OCI-LY1 (cell line): Measurements from ENCODE around the gene CNTN5.

Experiments
- H2AFZ ChIP-seq: fragments of 200-600 bp; sonication (generic), shearing (Covaris generic); 2 replicates; pipeline ENCODE4 v1.6.0; 2014; ENCODE audit warnings: antibody characterized with exemption, mild to moderate bottlenecking, low read length
- H3F3A ChIP-seq: fragments of 200-600 bp; sonication (generic), shearing (Covaris generic); 2 replicates; pipeline ENCODE4 v1.6.0; 2014; ENCODE audit warnings: mild to moderate bottlenecking, antibody characterized with exemption, low read length, moderate library complexity; ENCODE audit not compliant: insufficient read depth
- H3K27ac ChIP-seq: fragments of 200-600 bp; sonication (generic); 2 replicates; pipeline ENCODE4 v1.5.1; 2014; ENCODE audit warnings: low read length, mixed run types, mild to moderate bottlenecking, low read depth; ENCODE audit not compliant: poor library complexity, severe bottlenecking
- H3K27me3 ChIP-seq: fragments of 200-600 bp; sonication (generic); 2 replicates; pipeline ENCODE4 v1.6.0; 2014; ENCODE audit warnings: antibody characterized with exemption, mild to moderate bottlenecking, low read length, moderate library complexity; ENCODE audit not compliant: insufficient read depth
- H3K36me3 ChIP-seq: fragments of 200-600 bp; sonication (generic); 2 replicates; pipeline ENCODE4 v1.6.1; 2014; ENCODE audit warnings: mild to moderate bottlenecking, antibody characterized with exemption, low read length, moderate library complexity, mixed read lengths; ENCODE audit not compliant: insufficient read depth
- H3K4me1 ChIP-seq: fragments of 200-600 bp; sonication (generic); 2 replicates; pipeline ENCODE4 v1.5.1; 2014; ENCODE audit warnings: mild to moderate bottlenecking, low read length, moderate library complexity; ENCODE audit not compliant: insufficient read depth, severe bottlenecking
- H3K4me2 ChIP-seq: fragments of 200-600 bp; sonication (generic), shearing (Covaris generic); 2 replicates; pipeline ENCODE4 v1.6.1; 2014; ENCODE audit warnings: low read length
- H3K4me3 ChIP-seq: fragments of 200-600 bp; sonication (generic); 2 replicates; pipeline ENCODE4 v1.5.1; 2014; ENCODE audit warnings: low read length, low read depth, mild to moderate bottlenecking, mixed read lengths; ENCODE audit not compliant: poor library complexity, severe bottlenecking
- H3K79me2 ChIP-seq: fragments of 200-600 bp; shearing (Covaris generic); 2 replicates; pipeline ENCODE4 v1.6.1; 2016; ENCODE audit warnings: mixed run types, low read length, mixed read lengths; ENCODE audit not compliant: insufficient read depth
- H3K9ac ChIP-seq: fragments of 200-600 bp; sonication (generic), shearing (Covaris generic); 2 replicates; pipeline ENCODE4 v1.6.1; 2014; ENCODE audit warnings: mild to moderate bottlenecking, low read length, mixed read lengths
- H3K9me2 ChIP-seq: fragments of 200-600 bp; sonication (generic), shearing (Covaris generic); 2 replicates; pipeline ENCODE4 v1.6.1; 2014; ENCODE audit warnings: low read depth, mild to moderate bottlenecking, low read length, mixed read lengths
- H3K9me3 ChIP-seq: fragments of 200-600 bp; shearing (Covaris generic); 2 replicates; pipeline ENCODE4 v1.6.1; 2014; ENCODE audit warnings: low read length, mixed read lengths
- H4K20me1 ChIP-seq: fragments of 200-600 bp; sonication (generic), shearing (Covaris generic); 2 replicates; pipeline ENCODE4 v1.6.0; 2016; ENCODE audit warnings: mild to moderate bottlenecking, low read length; ENCODE audit not compliant: insufficient read depth
- EZH2 ChIP-seq: fragments of 200-600 bp; sonication (generic), shearing (Covaris generic); IDR thresholded peaks from 2 replicates; pipeline ENCODE4 v1.8.0; 2017; ENCODE audit warnings: borderline replicate concordance, mixed run types, mild to moderate bottlenecking, antibody characterized with exemption, low read length, moderate library complexity, mixed read lengths
- TF ChIP-seq, protein P1 (sequence below): fragments of 200-600 bp; sonication (generic), shearing (Covaris generic); IDR thresholded peaks from 2 replicates; pipeline ENCODE4 v1.5.1; 2017; ENCODE audit warnings: mild to moderate bottlenecking, antibody characterized with exemption, low read length, moderate library complexity, mixed read lengths

Gene CNTN5

DNA sequence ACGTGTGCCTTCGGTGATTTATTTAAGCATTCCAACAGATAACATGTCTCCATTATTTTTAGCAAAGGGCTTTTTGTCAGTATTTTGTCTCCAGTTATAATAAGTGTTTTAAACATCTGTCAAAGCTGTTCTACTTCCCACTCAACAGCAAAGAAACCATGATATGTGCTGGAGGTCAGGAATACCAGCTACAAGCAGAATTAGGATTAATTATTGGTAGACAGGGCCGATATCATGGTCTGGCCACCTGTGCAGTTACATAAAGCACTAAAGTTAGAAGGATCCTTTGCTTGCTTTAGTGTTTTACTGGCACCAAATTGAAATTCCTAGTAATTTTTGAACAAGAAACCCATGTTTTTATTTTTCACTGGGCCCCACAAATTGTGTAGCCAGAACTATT is 1075.1 kb downstream of the CNTN5 start:
- Histone ChIP-seq H4K20me1 (no peaks in the 10 kb centered on the region), H3K27ac (no peak overlapping the region), H3K9ac (no peak overlapping the region), H3K4me3 (no peak overlapping the region), H3K27me3 (no peaks in the 10 kb centered on the region), H2AFZ (no peak overlapping the region), H3K4me2 (no peak overlapping the region), H3K9me3 (no peaks in the 10 kb centered on the region), H3K4me1 (no peaks in the 10 kb centered on the region), H3K36me3 (no peaks in the 10 kb centered on the region), H3K79me2 (no peaks in the 10 kb centered on the region), H3K9me2 (no peaks in the 10 kb centered on the region), H3F3A (no peaks in the 10 kb centered on the region)
- TF ChIP-seq, protein P1, sequence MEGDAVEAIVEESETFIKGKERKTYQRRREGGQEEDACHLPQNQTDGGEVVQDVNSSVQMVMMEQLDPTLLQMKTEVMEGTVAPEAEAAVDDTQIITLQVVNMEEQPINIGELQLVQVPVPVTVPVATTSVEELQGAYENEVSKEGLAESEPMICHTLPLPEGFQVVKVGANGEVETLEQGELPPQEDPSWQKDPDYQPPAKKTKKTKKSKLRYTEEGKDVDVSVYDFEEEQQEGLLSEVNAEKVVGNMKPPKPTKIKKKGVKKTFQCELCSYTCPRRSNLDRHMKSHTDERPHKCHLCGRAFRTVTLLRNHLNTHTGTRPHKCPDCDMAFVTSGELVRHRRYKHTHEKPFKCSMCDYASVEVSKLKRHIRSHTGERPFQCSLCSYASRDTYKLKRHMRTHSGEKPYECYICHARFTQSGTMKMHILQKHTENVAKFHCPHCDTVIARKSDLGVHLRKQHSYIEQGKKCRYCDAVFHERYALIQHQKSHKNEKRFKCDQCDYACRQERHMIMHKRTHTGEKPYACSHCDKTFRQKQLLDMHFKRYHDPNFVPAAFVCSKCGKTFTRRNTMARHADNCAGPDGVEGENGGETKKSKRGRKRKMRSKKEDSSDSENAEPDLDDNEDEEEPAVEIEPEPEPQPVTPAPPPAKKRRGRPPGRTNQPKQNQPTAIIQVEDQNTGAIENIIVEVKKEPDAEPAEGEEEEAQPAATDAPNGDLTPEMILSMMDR, result no peak
- no peak for TF ChIP-seq EZH2

DNA sequence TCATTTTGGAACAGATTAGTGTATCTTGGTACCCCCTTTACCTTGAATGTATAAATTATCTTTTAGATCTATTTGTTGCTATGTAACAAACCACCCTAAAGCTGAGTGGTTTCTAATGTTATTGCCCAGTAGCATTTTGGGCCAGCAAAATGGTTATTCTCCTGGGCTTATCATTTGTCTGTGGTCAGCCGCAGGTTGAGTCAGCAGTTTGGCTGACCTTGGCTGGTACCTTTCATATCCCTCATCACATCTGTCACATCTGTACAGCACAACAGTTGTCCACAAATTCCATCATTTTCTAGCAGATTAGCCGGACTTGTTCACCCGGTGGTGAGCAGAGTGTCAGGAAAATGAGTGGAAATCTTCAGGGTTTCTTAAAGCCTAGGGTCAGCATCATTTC is 1077.8 kb downstream of the CNTN5 start:
- Histone ChIP-seq H3F3A (no peaks in the 10 kb centered on the region), H3K27me3 (no peaks in the 10 kb centered on the region), H2AFZ (no peak overlapping the region), H3K4me2 (no peak overlapping the region), H3K9me3 (no peaks in the 10 kb centered on the region), H3K9ac (no peak overlapping the region), H3K4me1 (no peaks in the 10 kb centered on the region), H3K36me3 (no peaks in the 10 kb centered on the region), H3K79me2 (no peaks in the 10 kb centered on the region), H4K20me1 (no peaks in the 10 kb centered on the region), H3K27ac (no peak overlapping the region), H3K9me2 (no peaks in the 10 kb centered on the region), H3K4me3 (no peak overlapping the region)
- TF ChIP-seq, protein P1, result no peak
- no peak for TF ChIP-seq EZH2

DNA sequence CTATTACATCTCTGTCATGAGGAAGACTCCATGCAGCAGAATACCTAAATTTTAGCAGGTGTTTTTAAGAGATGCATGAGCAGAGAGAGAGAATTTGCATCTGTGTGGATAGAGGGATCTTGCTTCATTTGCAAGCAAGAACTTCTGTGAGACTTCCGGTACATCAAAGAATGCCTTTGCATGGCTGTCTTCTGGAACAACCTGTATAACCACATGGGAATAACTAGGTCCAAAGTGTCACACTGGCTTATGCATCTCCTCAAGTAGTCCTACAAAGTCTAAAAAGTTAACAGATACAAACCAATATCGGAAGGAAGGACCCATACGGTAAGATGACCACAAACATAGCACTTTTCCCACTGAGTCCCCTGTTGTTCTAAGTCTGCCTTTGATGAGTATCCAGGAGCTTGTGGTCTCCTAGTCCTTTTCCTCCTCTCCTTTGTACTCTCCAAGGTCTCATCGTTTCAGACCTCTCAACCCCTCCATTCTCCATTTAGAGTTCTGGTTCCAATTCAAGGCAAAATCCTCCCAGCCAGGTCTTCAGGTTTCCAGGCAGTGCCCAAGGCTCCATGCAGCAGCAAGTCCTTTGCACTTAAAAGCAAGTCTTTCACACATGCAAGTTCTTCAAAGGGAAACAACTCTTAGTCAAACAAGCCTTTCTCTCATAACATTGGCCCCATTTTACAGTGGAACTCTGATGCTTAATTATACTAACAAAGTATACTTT is 1084.7 kb downstream of the CNTN5 start:
- Histone ChIP-seq H3K79me2 (no peaks in the 10 kb centered on the region), H3K27ac (no peak overlapping the region), H3K4me1 (no peaks in the 10 kb centered on the region), H3K27me3 (no peaks in the 10 kb centered on the region), H3K4me2 (no peak overlapping the region), H3F3A (no peaks in the 10 kb centered on the region), H3K4me3 (no peak overlapping the region), H3K9me3 (no peaks in the 10 kb centered on the region), H3K9ac (no peak overlapping the region), H4K20me1 (no peaks in the 10 kb centered on the region), H2AFZ (no peak overlapping the region), H3K9me2 (no peaks in the 10 kb centered on the region), H3K36me3 (no peaks in the 10 kb centered on the region)
- TF ChIP-seq EZH2, result no peak
- TF ChIP-seq, protein P1, result no peak
